GM21717 (cell line): Measurements from ENCODE around the gene AIG1.
"Not testable (repeated sequence)": the region's sequence is repeated elsewhere in the genome, so short reads cannot be mapped to it uniquely, and the experiment has no call there.

Experiments used
- ATAC-seq: cut with Tn5 transposase; IDR thresholded peaks from one replicate; pipeline ENCODE4 v1.9.1; 2021; ENCODE audit warnings: mild to moderate bottlenecking, moderate library complexity; ENCODE audit not compliant: unreplicated experiment

The AIG1 gene, protein sequence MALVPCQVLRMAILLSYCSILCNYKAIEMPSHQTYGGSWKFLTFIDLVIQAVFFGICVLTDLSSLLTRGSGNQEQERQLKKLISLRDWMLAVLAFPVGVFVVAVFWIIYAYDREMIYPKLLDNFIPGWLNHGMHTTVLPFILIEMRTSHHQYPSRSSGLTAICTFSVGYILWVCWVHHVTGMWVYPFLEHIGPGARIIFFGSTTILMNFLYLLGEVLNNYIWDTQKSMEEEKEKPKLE

DNA sequence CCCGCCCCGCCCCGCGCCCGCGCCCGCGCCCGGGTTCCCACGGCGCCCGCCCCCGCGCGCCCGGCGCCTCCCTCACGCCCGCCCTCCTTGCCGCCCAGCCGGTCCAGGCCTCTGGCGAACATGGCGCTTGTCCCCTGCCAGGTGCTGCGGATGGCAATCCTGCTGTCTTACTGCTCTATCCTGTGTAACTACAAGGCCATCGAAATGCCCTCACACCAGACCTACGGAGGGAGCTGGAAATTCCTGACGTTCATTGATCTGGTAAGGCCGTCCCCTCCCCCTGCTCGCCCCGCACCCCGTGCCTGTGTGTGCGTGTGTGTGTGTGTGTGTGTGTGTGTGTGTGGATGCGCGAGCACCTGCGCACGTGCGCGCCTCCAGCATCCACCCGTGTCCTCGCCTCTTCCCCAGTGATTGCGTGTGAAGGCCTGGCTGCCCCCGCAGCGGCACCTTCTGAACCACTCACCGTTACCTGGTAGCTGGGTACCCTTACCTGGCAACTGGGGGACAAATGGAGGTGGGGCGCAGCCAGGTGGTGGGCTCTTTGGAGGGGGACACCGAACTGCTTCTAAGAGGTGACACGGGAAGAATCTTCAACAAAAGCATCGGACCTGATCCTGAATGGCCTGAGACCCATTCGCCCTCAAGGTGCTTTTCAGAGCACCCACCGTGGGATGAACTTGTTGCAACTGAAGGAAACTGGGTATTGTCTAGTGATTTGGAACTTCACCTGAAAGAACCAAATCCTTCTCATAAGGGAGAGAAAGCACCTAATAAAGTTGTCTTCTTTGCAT, at the start of gene AIG1:
AIG1 (plus strand) TSS at position 84 of the 791 bp plus-strand sequence; CDS start at position 121, 37 bp downstream.
- peak; percentile 69 for ATAC-seq

DNA sequence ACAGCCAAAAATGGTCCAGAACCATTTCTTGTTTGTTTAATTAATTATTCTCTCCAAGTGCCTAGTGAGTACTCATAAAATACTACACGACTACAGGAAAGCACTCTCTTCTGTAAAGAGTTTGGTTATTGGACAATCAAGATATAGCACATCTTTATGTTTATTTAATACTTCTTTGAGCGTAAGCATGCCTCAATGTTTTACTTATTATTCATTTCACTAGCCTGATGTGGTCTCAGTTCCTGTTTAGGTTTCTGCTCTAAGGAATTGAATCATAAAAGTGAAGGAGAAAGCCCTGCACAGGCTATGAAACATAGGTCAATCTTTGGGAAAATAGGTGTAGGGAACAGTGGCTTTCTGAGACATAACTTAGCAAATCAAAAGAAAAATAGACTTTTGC, 45.9 kb upstream of the AIG1 start:
- ATAC-seq: no peak

DNA sequence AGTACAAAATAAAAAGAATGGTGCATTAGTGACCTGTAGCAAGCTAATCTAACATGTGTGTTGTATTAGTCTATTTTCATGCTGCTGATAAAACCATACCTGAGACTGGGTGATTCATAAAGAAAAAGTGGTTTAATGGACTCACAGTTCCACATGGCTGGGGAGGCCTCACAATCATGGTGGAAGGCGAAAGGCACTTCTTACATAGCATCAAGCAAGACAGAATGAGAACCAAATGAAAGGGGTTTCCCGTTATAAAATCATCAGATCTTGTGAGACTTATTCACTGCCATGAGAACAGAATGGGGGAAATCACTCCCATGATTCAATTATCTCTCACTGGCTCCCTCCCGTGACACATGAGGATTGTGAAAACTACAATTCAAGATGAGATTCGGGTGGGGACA, 45.4 kb upstream of the AIG1 start:
- ATAC-seq: no peak

DNA sequence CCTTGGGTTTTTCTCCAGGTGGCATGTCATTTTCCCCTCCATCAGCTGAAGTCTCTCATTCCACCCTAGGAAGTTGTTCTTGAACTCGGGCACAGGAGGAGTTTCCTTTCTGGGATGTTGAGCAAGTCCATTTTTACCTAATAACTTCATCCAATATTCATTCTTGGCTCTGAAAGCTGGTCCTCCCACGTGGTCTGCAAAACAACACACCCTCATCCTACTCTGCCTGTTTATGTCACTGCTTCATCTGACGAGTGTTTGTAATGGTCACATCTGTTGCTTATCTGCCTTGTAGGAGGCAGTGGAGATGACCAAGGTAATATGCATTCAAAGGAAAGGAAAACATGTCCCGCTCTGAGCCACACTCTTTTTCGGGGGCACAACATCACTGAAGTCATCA, 41.7 kb upstream of the AIG1 start:
- ATAC-seq: no peak

DNA sequence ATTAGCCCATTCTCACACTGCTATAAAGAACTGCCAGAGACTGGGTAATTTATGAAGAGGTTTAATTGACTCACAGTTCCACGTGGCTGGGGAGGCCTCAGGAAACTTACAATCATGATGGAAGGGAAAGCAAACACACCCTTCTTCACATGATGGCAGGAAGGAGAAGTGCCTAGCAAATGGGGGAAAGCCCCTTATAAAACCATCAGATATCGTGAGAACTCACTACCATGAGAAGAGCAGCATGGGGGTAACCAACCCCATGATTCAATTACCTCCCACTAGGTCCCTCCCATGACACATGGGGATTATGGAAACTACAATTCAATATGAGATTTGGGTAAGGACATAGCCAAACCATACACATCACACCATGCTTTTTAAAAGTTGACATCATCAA, 39.8 kb upstream of the AIG1 start:
- not testable (repeated sequence) for ATAC-seq

DNA sequence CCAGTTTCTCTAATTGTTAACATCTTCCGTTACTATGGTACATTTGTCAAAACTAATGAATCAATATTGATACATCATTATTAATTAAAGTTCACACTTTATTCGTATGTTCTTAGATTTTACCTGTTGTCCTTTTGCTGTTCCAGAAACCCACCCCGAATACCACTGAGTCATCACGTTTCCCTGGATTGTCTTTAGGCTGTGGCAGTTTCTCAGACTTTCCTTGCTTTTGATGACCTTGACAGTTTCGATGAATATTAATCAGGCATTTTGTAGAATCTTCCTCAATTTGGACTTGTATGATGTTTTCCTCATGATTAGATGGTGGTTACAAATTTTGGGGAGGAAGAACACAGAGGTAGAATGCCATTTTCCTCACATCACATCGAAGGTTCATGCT, 39.1 kb upstream of the AIG1 start:
- no peak for ATAC-seq

DNA sequence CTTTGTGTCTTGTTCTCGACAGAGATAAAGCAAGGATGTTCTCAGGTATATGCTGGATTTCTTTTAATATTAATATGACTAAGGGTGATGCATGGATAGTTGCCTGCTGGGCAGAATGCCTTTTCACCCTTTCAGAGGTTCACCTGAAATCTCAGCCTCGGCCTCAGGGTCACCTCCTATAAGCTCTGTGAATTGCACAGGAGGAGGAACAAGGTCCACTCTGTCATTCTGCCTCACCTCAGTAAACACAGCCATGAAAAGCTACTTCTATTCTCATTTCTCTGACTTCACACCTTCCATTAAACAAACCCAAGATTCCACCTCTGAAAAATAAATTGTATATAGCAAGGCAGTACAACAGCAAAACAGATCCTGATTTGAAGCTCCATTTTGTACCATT, 38.1 kb upstream of the AIG1 start:
- ATAC-seq: no peak

DNA sequence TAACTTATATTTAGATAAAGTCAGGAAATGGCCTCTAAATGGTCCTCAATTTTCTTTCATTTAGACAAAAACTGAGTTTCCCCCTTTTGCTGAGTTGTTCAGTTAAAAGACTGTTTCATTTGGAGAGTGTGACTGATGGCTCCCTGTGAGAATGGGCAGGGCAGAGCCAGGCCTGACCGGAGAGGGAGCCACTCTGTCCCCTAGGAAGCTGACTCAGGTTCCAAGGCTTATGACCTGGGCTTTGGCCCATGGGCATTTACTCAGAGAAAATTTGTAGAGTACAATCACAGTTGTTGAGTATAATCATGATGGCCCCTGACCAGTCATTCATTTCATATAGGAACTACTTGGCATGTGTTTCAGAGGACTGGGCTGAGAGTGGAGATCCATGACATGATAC, 37.0 kb upstream of the AIG1 start:
- ATAC-seq: no peak

DNA sequence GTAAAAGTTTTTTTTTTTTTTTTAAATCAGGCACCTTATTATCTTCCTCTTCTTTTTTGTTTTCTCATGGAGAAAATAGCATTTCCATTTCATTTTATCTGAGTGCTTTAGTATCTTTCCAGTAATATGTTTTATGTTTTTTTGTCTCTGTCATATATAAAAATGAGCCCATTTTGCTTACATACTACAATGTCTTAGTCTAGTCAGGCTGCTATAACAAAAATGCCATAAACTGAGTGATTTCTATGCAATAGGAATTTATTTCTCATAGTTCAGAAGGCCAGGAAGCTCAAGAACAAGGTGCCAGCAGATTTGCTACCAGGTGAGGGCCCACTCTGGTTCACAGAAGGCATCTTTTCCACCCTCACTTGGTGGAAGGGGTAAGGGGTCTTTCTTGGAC, 35.7 kb upstream of the AIG1 start:
- ATAC-seq: no peak

DNA sequence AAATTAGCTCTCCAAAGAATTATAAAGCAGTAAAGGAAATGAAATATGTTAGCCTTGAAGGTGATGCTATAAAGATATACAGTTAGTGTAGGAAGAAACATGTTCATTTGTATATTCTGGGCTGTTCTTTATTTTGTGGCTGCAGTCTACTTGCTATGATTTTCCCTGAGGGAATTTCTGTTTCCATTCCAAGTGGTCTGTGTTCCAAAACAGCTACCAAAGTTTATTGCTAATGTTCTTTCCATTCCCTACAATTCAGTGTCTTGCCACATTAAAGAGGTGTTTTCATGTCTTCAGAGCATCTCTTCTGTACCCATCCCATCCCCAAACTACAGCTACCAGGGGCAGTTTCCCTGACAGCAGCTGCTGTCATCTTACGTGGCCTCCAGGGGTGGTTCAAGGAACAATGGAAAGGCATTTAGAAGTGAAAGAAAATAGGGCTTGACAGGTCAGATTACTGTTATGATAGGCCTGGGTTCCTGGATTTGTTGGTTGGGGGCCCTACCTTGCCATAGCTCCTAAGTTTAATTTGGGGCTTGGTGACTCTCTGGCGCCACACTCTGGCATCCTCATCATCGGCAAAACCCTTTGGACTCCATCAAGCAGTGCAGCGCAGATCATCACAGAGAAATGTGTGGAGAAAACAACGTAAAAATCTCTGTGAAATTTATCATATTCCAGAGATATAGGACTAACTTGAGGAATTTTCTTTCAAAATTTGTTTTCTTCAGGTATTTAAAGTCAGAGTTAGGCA, 33.8 kb upstream of the AIG1 start:
- ATAC-seq: no peak

DNA sequence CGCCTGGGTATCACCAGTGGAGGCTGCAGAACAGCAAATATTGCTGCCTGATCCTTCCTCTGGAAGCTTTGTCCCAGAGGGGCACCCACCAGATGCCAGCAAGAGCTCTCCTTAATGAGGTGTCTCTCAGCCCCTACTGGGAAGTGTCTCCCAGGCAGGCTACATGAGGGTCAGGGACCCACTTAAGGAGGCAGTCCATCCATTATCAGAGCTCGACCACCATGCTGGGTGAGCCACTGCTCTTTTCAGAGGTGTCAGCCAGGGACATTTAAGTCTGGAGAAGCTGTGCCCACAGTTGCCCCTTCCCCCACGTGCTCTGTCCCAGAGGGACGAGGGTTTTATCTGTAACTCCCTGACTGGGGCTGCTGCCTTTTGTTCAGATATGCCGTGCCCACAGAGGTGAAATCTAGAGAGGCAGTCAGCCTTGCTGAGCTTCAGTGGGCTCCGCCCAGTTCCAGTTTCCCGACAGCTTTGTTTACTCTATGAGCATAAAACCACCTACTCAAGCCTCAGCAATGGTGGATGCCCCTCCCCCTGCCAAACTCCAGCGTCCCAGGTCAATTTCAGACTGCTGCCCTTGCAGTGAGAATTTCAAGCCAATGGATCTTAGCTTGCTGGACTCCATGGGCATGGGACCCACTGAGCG, 25.9 kb upstream of the AIG1 start:
- ATAC-seq: no peak

DNA sequence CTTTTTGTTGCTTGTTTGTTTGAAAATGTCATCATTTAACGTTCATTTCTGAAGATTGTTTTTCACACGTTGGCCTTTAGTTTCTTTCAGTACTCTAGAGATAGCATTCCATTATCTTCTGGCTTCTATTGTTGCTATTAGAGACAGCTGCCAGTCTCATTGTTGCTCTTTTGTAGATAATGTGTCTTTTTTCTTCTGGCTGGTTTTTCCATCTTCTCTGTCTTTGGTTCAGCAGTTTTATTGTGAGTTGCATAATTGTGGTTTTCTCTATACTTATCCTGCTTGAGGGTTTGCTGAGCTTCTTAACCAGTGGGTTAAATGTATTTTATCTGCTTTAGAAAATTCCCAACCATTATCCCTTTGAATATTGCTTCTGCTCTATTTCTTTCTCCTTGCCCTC, 23.2 kb upstream of the AIG1 start:
- ATAC-seq: no peak

DNA sequence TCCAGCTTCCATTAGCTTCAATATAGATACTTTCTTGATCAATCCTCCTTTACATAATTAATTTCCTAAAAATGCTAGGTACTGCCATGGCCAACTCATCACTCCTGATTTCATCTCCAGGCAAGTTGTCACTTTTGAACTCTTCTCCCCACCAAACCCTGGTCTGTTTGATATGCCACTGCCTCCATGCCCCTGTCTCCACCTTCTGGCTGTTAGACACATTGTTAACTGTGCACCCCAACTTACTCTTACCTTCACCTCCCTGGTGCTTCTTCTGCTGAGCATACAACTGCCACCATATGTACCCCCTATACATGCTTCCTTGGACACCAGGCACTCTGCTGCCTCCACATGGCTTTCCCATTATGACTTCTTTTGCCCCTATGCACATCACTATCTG, 21.9 kb upstream of the AIG1 start:
- ATAC-seq: no peak

DNA sequence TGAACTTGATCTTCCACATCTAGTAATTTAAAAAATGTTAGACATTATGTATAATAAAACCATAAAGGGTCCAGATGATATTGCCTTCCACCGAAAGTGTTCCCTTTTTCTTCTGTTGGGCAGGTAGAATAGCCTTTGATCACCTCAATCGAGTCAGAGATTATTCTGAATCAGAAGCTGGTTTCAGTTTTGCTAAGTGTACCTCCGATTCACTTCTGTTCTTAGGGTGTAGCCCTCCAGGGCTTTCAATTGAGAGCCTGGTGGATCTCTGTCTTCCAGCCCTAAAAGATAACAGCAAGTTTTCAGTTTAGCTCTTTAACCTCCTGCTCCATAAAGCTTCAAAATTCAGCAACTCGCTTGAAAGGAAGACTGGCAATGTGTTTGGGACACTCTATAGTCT, 21.1 kb upstream of the AIG1 start:
- peak; percentile 76 for ATAC-seq

DNA sequence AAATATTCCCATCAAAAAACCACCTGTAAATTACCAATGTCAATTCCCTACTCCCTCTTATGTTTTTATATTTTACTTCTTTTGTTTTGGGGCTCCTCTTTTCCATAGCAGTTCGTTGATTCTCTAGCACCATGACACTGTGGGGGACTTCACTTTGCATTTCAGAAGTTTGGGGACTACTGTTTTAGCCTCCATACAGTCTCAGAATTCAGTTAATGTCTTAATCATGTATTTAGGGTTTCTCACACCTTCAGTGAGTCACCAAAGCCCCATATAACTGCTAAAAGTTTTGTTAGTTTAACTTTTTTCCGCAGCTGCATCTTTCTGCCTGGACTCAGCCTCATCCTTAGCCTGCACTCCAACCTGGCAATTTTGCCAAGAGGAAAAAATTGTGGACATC, 20.7 kb upstream of the AIG1 start:
- no peak for ATAC-seq

DNA sequence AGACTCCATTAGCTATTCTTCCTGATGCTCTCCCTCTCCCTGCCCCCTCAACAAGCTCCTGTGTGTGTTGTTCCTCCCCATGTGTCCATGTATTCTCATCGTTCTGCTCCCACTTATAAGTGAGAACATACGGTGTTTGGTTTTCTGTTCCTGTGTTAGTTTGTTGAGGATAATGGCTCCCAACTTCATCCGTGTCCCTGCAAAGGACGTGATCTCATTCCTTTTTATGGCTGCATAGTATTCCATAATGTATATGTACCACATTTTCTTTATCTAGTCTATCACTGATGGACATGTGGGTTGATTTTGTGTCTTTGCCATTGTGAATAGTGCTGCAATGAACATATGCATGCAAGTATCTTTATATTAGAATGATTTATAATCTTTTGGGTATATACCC, 16.3 kb upstream of the AIG1 start:
- ATAC-seq: not testable (repeated sequence)

DNA sequence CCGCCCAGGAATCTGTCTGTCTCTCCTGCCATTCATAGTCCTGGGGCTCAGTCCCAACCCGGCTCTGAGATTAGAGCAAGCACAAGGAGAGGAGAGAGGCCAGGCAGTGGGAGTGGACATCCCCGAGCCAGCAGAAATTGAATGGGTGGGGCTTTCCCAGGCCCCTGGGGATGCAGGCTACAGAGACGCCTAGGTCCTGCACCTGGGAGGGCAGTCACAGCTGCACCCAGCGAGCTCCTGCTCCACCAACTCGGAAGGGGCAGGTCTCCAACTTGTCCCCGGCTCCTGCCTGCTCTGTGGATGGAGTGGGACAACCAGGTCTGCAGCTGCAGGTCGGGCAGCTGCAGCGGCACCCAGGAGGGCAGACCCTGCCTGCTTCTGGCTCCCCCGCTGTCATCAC, 11.1 kb upstream of the AIG1 start:
- ATAC-seq: no peak

DNA sequence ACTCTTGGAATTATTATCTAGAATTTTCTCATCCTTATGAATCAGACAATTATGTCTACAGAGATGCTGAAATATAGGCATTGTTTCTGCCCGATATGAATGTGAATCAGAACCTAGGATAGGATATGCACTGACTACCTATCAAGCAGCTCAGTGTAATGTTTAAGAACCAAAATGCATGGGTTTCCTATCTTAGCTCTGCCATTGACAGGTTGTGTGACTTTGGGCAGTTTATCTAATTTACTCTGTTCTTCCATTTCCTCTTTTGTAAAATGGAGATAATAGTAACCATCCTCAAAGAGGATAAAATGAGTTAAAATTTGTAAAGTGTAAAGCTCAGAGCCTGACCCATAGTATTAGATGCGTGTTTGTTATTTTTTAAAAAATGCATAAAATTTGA, 10.2 kb upstream of the AIG1 start:
- no peak for ATAC-seq

DNA sequence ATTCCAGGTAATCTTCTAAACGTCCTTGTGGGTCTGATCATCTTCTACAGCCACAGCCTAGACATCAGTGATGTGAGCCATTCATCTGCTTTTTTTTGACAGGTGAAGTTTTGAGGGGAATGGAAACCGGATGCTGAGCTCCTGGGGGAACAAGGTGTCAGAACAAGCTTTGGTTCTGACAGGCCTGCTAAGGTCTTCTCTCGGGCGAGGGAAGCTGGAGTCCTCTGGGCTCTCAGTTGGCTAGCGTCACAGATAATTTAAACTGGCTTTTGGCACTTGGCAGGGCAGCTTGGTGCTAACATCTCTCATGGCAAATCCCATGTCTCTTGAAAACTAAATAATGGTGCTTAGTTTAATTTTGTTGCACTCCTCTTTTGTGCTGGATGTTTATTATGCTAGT, 8.4 kb upstream of the AIG1 start:
- no peak for ATAC-seq

DNA sequence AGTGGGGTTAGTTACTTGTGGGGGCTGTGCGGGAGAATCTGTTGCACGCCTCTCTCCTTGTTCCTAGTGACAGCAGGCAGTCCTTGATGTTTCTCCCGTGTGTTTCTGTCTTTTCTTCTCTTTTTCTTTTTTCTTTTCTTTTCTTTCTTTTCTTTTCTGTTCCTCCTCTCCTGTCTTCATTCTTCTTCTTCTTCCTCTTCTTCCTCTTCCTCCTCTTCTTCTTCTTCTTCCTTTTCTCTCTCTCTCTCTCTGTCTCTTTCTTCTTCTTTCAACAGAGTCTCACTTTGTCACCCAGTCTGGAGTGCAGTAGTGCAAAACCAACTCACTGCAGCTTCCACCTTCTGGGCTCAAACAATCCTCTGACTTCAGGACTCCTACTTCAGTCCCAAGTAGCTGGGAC, 6.8 kb upstream of the AIG1 start:
- ATAC-seq: no peak

DNA sequence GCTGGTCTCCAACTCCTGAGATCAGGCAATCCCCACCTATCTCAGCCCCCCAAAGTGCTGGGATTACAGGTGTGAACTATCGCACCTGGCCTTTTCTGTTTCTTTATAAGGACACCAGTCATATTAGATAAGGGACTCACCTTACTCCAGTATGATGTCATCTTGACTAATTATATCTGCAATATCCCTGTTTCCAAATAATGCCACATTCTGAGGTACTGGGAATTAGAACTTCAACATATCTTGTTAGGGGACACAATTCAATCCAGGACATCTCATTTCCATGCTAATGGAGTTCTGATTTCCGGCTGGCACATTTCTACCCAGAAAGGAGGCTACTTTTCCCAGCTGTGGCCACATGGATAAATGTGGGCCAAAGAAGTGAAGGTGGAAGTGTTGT, 6.4 kb upstream of the AIG1 start:
- no peak for ATAC-seq
